NCI-H774 (cell line): Measurements from ENCODE around the gene MYO5C.
A peak's percentile ranks its signal among the peaks of the same experiment; 100 is the strongest.

ENCODE experiments used
- DNase-seq: peaks from one replicate; lab custom pipeline; 2025; lab: John Stamatoyannopoulos, UW

The MYO5C gene

DNA sequence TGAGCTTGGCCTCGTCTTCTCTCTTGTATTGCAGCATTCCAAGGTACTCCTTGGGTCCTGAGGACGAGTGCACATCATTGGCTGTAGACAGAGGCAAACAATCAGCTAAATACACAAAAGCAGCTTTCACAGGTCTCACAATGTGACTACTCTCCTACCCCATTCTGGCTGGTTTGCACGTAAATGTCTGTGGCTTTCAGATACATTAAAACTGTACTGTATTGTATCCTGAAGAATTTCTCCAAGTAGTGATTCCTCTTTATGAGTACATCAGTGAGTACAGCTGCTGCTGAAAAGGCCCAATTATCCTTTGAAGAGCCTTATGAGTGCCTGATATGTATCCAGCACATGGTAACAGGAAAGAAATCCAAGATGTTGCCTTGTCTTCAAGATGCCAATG is 82.4 kb downstream of the MYO5C start:
- no peak for DNase-seq

DNA sequence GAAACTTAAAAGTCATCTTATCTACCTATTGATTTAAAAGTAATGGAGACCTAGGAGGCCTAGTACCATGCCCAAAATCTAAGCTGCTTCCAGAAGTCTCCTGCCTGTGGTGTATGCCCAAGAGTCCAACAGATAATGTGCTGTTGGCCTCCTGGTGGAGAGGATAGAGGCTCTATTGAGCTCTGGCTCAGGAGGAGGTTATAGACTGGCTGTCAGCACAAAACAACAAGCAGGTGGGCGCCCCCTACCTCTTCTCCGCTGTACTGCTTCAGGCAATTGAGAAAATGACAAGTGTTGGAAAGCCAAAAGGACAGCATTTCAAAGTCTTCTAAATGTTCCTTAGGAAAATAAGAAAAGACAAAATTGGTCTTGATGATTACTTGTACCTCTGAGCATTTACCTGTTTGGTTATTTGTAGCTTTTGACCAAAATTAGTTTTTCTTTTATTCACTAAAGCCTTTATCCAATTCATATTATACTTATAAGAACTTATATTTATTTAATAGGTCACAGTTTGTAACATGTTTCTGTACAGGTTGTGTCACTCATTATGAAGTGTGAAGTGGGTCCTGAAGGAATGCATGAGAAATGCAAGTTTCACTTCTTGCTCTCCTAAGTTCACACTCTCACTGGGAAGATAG is 87.2 kb downstream of the MYO5C start:
- no peak for DNase-seq

DNA sequence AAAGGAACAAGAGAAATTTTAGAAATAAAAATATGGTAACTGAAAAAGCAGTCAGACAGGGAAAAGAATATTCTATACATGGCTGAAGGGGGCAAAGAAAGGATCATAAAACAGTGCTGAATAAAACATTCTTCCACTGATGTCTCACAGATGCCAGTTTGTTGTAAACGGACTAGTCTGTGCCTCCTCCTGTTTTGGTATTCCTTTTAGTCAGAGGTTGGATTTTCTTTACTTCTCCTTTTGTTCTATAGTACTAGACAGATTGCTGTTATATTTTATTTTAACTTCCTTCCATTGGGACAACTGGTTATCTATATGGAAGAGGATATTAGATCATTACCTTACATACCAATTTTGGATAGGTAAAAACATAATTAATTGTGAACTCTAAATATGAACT is 88.4 kb downstream of the MYO5C start:
- DNase-seq: no peak

DNA sequence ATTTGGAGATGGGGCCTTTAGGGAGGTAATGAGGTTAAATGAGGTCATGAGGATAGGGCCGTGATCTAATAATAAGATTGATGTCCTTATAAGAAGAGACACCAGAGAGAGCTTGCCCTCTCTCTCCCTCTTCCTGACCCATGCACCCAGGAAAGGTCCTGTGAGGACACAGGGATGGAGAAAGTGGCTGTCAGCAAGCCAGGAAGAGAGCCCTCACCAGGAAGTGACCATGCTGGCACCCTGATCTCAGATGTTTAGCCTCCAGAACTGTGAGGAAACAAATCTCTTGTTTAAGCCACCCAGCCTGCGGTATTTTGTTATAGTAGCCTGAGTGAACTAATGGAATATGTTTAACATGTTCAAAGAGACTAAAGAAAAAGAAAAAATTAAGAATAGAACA is 89.2 kb downstream of the MYO5C start:
- no peak for DNase-seq

DNA sequence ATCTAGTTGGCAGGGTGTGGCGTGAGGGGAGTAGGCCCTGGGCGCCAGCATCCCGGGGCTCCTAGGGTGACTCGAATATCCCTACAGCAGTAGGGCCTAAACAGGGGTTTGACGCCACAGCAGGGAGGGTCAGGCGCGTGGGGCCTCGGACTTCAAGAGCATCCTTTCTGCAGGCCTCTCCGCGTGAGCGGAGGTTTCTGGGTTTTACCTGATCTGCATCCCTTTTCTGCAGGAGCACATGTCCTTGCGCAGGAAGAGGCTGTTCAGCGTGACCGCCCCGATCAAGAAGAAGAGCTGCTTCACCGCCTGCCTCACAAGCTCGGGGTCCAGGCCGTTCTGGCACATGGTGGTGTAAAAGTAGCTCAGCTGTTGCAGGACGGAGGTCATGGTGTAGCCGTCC is 90.9 kb downstream of the MYO5C start:
- DNase-seq: no peak

DNA sequence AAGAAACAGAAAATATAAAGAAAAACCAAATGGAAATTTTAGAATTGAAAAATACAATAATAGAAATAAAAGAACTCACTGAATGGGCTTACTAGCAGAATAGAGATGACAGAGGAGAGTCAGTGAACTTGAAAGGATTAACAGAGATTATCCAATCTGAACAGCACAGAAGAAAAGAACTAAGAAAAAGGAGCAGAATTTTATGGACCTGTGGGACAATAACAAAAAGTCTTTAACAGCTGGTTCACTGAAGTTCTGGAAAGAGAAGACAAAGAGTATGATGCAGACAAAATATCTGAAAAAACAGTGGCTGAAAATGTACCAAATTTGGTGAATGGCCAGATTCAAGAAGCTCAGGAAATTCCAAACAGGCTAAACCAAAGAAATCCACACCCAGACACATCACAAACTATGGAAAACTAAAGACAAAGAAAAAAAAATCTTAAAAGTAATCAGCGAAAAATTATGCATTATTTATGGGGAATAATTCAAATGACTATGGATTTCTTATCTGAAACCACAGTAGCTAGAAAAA is 94.7 kb downstream of the MYO5C start:
- DNase-seq: no peak

DNA sequence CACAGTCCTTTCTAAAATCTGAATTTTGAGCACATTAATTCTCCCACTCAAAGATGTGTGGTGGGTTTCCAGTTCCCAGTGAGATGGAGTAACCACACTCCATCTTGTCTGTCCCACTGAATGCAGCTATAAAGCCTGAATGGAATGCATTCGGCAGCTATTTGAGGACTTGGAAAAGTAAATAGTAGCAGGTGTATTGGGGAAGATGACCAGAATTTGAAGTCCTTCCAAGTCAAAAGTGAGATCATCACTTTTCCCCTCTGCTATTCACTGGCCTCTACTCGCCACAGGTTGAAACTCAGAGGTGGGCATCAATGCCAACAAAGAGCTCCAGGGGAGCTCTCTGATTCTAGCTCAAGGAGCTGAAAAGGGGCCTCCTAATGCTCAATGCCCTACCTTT is 96.3 kb downstream of the MYO5C start:
- no peak for DNase-seq

DNA sequence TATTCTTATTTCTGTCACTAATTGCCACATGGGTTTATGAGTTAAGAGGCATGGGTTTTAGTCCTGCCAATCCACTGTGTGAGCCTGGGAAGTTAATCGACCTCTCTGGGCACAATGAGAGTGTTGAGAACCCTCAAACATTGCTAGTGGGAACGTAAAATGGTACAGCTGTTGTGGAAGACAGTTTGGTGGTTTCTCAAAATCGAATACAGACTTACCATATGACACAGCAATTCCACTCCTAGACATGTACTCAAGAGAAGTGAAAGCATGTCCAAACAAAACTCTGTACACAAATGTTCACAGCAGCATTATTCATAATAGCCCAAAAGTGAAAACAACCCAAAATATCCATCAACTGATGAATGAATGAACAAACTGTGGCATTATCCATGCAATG is 98.7 kb downstream of the MYO5C start:
- no peak for DNase-seq

DNA sequence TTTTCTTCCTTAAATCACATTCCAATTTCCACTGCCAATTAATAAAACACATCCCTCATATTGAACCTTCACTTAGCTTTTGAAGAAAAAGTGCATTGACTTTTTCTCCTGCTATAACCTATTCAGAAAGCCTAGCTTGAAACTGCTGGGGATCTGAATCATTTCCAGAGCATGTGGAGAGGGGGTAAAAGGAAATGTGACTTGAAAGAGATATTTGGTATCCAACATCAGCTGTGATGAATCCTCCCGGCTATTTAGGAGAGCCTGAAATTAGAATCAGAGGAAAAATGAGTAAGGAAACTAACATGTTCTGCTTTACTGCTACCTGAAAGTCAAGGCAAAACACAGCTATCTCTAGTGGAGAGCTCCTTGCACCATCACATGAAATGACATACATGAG is 101.8 kb downstream of the MYO5C start:
- no peak for DNase-seq

DNA sequence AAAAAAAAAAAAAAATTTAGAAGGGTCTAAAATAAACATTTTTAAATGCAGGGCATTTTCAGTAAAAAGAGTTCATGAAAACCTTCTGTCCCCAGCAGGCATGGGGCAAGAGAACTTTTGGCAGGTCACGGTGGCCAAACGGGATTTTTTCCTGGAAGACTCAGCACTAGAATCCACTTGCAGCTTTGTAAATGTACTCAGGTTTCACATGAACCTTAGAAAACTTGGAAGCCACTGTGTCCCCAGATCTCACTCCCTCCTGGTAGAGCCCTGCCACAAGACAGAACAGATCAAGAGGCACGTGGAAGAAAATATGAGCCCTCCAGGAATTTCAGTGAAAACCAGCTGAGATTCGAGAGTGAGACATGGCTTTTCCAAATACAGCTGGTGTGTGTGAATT is 102.3 kb downstream of the MYO5C start:
- no peak for DNase-seq

DNA sequence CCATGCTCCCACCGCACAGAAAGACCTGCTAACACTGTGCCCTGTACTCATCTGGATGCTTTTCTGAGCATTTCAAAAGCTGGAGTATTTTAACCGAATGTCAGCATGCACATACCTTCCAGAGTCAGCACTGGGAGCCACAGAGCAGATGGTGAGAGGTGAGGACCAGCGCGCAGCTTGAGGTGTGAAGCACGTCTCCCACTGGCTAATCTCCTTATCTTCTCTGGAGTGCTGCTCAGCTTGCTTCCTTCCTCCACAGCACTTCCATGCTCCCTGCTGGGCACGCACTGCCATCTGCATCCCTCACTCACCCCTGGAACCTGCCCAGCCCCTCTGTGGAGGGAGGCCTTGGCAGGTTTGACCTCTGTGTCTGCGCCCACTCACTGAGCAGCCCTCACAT is 104.4 kb downstream of the MYO5C start, which contains the start of gene GNB5:
TSS of gene GNB5 (minus strand) at position 186 of the 400 bp plus-strand sequence. CDS start 6,716 bp downstream, outside the sequence.
- DNase-seq: no peak

DNA sequence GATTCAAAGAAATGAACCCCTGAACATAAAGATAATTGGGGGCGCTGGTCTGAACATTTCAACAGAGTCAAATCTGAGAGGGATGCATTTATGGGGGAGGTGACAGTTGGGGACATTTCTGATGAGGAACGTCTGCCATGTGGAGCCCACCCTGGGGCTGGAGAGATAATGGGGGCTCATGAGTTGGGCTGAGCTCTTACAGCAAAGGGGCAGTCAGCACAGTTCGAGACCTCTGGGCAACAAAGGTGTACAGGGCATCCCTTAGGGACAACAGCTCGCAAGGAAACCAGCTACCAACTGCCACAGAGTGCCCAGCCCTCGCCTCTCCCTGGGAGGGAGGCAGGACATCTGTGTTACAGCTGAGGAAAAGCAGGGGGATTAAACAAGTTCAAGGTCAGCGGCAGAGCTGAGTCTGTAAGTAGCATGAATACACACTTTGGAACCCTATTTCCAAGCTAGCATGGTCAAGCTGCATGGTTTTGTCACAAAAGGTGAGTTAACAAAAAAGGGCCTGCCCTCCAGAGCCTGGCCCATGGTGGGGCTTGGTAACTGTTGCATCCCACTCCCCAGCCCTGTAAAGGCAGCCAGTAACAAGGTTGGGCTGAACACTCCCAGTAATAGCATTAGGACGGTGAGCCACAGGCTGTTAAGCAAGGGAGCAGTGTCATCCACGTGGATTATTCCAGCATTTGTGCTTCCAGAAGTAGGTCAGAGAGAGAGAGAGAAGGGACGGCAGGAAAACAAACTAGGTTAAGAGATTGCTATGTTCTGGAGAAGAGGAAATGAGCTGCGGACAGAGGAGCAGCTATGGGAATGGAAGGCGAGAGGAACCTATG is 108.7 kb downstream of the MYO5C start:
- no peak for DNase-seq

DNA sequence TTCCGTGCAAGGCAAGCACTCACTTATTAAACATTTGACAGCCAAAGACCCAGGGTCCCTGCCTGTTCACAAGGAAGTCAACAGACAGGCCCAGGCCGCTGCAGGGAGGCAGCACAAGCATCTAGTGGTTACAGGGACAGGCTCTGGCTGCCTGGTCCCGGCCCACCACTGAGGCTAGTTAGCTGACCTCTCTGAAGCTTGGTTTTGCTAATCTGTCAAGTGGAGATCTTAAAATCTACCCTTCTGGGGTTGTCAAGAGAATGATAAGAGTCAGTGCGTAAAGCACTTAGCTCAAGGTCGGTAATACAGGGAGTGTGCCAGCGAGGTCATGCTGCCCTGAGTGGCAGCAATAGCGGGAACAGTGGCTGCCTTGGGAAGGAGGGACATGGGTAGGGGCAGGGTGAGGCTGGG is 110.4 kb downstream of the MYO5C start:
- DNase-seq: no peak

DNA sequence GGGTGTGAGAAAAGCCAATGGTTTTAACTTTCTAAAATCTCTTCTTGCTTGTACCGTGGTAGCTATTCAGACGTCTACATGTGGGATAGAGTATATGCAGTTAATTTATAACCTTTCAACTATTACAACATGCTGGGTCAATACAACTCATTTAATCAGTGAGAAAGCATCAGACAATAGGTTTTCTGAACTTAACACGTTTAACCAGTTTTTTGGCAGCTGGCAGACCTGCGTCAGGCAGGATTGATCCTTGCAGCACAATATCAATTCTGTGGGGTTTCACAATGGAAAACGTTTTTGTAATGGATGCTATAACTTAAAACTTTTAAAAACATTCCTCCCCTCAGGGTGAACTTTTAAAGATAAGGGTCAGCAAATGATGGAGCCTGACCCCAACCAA is 110.9 kb downstream of the MYO5C start:
- DNase-seq: no peak

DNA sequence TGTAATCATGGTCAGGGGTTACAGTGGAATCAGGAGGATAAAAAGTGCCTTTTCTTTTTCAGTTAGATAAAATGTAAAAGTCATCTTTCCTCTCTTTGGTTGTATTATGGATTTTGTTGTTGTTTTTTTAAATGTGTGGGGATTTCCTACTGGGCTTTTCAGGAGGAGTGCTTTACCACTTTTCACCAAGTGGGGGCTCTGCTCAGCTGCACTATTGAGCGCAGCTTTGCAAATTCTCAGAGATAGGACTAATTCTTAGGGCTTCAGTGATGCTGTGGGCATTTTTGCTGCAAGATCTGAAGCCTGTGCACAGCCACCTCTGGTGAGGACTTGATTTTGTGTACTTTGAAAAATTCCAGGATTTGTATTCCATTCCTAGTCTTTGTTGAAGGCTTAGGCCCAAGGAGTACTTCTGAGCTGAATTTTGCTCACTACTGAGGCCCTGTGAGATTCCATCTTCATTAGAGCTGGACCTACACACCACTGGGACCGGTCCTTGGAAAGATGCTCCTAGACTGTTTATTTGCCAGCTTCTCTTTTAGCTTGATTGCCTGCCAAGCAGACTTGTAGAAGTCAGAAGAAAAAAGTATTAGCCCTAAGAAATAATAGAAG is 111.9 kb downstream of the MYO5C start:
- no peak for DNase-seq

DNA sequence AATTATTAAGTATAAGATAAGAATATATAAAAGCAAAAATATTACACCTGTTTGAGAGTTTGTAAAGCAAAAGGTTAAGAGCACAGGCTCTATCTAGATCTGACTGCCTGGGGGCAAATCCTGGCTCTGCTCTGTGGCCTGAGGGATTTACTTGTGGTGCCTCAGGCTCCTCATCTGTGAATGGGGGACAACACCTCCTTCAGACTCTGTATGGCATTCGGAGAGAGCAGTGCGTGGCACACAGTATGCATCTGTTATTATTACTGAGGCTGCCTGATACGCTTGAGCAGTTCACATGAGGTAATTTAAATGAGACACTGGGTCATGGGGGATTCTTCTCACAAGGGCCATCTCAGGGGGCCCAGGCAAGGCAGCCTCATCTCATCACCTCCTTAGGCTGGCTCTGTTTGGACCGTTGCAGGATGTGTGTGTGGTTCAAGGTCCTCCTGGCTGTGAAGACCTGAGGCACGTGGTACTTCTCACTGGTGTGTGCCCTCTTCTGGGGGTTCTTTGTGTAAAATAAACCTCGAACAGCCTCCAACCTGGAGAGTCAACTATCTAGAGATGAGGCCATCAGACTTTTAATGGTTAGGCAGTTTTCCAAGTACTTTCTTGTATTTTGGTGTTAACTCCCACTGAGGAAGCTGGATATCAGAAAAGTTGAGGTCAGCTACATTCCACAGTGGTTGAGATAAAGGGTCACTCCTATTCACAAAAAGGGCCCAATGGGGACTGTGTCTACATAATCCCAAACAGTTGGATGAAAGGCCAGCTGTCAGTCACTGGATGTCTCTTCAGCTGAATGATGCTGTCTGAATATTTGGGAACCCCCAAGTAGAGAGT is 113.4 kb downstream of the MYO5C start:
- no peak for DNase-seq

DNA sequence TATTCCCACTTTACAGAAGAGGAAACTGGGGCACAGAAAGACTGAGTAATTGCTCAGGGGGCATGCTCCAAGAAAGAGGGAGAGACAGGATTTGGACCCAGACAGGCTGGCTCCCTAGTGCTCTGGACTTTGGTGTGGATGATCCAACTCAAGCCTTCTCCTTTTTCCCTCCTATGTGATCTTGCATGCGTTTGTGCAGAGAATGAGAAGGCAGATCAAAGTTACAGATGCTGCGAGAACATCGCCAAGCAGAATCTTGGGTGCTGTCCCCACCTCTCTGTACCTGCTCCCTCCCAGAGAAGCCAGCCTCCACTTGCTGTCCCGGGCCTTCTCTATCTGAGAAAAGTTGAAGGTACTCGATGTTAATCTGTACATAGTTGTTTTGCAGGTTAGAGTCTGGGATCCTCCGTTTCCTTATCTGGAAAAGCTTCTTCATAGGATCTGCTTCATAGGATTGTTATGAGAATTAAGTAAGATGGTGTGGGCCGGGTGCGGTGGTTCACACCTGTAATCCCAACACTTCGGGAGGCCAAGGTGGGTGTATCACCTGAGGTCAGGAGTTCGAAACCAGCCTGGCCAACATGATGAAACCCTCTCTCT is 114.7 kb downstream of the MYO5C start:
- no peak for DNase-seq

DNA sequence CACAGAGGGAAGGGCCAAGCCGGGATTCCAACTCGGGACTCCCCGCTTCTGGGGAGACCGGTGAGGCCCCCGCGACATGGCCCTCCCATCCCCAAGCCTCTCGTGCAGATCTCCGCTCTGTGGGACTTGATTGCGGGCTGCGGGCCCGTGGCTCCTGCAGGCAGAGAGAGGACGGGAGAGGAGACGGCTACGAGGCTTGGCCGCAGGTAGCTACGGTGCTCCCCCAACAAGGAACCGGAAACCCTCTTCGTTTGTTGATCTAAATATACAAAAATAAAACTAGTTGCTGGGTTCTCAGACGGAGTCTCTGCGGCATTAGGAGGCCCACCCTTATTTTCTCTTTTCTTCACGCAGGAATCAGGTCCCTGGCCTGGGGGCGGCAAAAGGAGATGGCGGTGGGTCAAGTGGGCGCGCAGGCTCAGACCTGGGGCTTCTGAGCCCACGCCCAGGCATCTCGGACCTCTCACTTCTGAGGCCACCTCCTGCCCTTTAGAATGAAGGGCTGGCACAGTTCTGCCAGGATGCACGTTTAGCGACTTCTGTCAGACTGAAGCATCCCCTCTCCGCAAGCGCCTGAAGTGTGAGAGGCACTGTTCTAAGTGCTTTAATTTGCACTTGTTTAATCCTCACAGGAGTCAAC is 115.3 kb downstream of the MYO5C start:
- DNase-seq: no peak

DNA sequence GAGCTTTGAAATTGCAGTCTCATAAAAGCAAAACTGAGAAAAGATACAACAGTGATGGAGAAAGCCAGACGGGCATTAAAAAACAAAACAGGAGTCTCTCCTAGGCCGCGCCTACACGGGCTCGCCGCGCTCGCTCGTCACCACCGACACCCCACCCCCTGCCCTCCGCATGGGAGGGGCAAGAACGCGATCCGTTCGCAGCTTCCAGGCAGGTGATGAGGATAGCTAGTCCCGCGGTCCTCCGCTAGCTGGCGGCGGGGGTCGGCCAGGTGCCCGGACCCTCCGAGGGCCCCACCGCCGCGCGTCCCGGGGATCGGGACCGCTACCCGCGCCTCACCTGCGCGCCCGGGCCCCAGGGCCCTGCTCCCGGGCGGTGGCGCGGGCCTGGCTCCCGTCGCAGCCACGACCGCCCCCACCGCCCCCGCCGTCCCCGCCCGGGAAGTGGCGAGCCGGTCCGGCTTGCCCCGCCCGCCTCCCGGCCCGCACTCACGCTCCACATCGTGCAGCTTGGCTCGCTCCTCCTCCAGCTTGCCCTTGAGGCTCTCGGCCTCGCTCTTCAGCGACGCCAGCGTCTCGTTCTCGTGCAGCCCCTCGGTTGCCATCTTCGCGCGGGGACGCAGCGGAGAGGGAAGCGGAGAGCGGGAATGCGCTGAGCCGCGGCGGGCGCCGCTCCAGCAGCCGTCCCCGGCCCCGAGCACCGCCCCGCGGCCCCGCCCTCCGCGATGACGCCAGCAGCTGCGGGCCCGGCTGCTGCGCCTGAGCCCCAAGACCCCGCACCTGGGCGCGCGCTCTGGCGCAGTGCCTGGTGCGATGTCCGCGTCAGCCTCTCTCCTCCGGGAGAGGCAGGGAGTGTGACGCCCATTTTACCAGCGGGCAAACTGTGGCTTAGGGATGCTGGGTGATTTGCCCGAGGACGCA is 116.1 kb downstream of the MYO5C start:
- peak; percentile 85 for DNase-seq

DNA sequence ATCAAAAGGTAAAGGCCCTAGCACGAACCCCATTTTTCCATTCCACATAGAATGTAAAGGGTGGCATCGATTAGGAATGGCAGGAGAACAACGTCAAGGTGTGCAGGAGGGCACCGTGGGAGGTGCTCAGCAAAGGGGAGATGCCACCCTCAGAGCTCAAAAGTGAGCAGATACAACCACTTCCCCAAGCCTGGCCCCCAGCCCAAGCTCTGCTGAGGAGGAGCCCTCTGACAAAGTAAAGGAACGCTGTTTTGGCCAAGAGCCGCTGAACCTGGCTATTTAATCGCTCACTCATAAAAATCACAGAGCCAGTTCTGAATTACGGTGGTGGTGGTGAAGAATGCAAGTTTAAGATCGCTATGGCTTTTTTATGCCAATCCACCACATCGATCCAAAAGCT is 116.8 kb downstream of the MYO5C start:
- no peak for DNase-seq
